DOHH2 (cell line): Measurements from ENCODE around the gene SMIM36.
"Not testable (repeated sequence)": the region's sequence is repeated elsewhere in the genome, so short reads cannot be mapped to it uniquely, and the experiment has no call there.

Source experiments
- H3F3A ChIP-seq: fragments of 200-600 bp; sonication (generic), shearing (Covaris generic); 2 replicates; pipeline ENCODE4 v1.6.0; 2016; ENCODE audit warnings: antibody characterized with exemption, mild to moderate bottlenecking; ENCODE audit not compliant: control insufficient read depth, insufficient read depth
- H3K27ac ChIP-seq: fragments of 200-600 bp; sonication (generic); 2 replicates; pipeline ENCODE4 v1.5.1; 2014; ENCODE audit warnings: low read depth, mild to moderate bottlenecking, low read length, moderate library complexity
- H3K27me3 ChIP-seq: fragments of 200-600 bp; sonication (generic); 2 replicates; pipeline ENCODE4 v1.6.1; 2014; ENCODE audit warnings: mild to moderate bottlenecking, low read length, mixed read lengths; ENCODE audit not compliant: control insufficient read depth
- H3K36me3 ChIP-seq: fragments of 200-600 bp; sonication (generic); 2 replicates; pipeline ENCODE4 v1.6.1; 2014; ENCODE audit warnings: mild to moderate bottlenecking, low read length, moderate library complexity, mixed read lengths; ENCODE audit not compliant: control insufficient read depth
- H3K4me1 ChIP-seq: fragments of 200-600 bp; sonication (generic); 2 replicates; pipeline ENCODE4 v1.6.1; 2014; ENCODE audit warnings: mild to moderate bottlenecking, low read length, mixed read lengths; ENCODE audit not compliant: control insufficient read depth
- H3K4me2 ChIP-seq: fragments of 200-600 bp; sonication (generic); 2 replicates; pipeline ENCODE4 v1.6.0; 2014; ENCODE audit warnings: mild to moderate bottlenecking, low read length, moderate library complexity
- H3K4me3 ChIP-seq: fragments of 200-600 bp; sonication (generic); 2 replicates; pipeline ENCODE4 v1.5.1; 2014; ENCODE audit warnings: mild to moderate bottlenecking, low read length, mixed read lengths
- H3K79me2 ChIP-seq: fragments of 200-600 bp; sonication (generic); 2 replicates; pipeline ENCODE4 v1.6.1; 2014; ENCODE audit warnings: mild to moderate bottlenecking, low read length, mixed read lengths; ENCODE audit not compliant: control insufficient read depth
- H3K9me2 ChIP-seq: fragments of 200-600 bp; sonication (generic); replicated peaks from 2 replicates; pipeline ENCODE4 v1.6.1; 2014; ENCODE audit warnings: mild to moderate bottlenecking, low read length, mixed read lengths; ENCODE audit not compliant: control insufficient read depth
- H3K9me3 ChIP-seq: fragments of 200-600 bp; sonication (generic); 2 replicates; pipeline ENCODE4 v1.6.1; 2014; ENCODE audit warnings: antibody characterized with exemption, low read length, mixed read lengths; ENCODE audit not compliant: control insufficient read depth, insufficient read depth
- H4K20me1 ChIP-seq: fragments of 200-600 bp; sonication (generic); 2 replicates; pipeline ENCODE4 v1.6.0; 2014; ENCODE audit warnings: low read depth, mild to moderate bottlenecking, antibody characterized with exemption, low read length, moderate library complexity; ENCODE audit not compliant: control insufficient read depth, insufficient read depth
- EZH2phosphoT487 ChIP-seq: fragments of 200-600 bp; sonication (generic); IDR thresholded peaks from 2 replicates; pipeline ENCODE4 v1.6.1; 2017; ENCODE audit warnings: borderline replicate concordance, mild to moderate bottlenecking, antibody characterized with exemption, low read length, moderate library complexity, mixed read lengths
- TF ChIP-seq, protein P1 (sequence below): fragments of 200-600 bp; sonication (generic); IDR thresholded peaks from one replicate; pipeline ENCODE4 v1.5.1; 2014; ENCODE audit warnings: antibody characterized with exemption, mild to moderate bottlenecking, low read depth, low read length; ENCODE audit not compliant: poor library complexity, severe bottlenecking

Gene SMIM36

DNA sequence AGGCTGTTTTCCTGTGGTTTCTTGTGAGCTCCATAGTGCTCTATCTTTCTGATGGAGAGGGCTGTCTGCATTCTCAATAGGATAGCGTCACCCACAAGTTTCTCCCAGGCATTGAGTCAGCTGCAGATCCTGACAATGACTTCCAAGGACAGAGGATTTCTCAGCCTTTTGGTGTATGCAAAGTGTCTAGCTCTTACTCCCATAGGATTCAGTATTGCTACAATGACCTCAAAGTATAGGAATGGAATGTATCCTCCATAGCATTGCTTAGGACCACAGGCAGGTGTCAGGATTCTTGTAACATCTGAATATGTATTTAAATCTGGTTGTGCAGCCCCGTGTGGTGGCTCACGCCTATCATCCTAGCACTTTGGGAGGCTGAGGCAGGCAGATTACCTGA lies 32.3 kb downstream of the SMIM36 start:
- H3K9me3 ChIP-seq = no peaks in the 10 kb centered on the region
- no peak overlapping the region for H3K4me3 ChIP-seq
- H3K79me2 ChIP-seq = no peaks in the 10 kb centered on the region
- H3K27ac ChIP-seq = no peak overlapping the region
- no peaks in the 10 kb centered on the region for H3K9me2 ChIP-seq
- no peak overlapping the region for H3K4me2 ChIP-seq
- no peaks in the 10 kb centered on the region for H4K20me1 ChIP-seq
- H3K27me3 ChIP-seq = no peaks in the 10 kb centered on the region
- H3K4me1 ChIP-seq = no peaks in the 10 kb centered on the region
- no peak for TF ChIP-seq EZH2phosphoT487
- TF ChIP-seq, protein P1, sequence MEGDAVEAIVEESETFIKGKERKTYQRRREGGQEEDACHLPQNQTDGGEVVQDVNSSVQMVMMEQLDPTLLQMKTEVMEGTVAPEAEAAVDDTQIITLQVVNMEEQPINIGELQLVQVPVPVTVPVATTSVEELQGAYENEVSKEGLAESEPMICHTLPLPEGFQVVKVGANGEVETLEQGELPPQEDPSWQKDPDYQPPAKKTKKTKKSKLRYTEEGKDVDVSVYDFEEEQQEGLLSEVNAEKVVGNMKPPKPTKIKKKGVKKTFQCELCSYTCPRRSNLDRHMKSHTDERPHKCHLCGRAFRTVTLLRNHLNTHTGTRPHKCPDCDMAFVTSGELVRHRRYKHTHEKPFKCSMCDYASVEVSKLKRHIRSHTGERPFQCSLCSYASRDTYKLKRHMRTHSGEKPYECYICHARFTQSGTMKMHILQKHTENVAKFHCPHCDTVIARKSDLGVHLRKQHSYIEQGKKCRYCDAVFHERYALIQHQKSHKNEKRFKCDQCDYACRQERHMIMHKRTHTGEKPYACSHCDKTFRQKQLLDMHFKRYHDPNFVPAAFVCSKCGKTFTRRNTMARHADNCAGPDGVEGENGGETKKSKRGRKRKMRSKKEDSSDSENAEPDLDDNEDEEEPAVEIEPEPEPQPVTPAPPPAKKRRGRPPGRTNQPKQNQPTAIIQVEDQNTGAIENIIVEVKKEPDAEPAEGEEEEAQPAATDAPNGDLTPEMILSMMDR = no peak
- H3F3A ChIP-seq = no peaks in the 10 kb centered on the region
- H3K36me3 ChIP-seq = no peaks in the 10 kb centered on the region

DNA sequence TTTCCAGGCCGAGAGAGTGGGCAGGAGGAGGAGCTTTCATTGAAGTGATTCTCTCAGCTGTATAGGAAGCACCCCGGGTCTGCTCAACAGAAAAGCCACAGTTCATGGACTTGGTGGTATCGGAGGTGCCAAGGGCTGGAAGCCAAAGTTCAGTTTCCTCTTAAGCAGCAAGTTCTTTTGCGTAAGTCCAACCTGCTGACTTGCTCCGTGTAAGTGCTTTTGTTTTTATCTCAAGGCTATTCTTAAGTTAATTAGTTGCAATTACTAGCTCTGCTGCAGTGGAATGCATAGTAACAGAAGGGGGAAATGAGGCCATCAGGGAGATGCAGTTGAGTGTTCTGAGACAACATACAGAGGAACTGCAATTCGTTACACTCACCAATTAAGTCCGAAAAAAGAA lies 44.6 kb downstream of the SMIM36 start:
- H3K27ac ChIP-seq = peak overlapping the region; percentile 54
- H3K79me2 ChIP-seq = no peaks in the 10 kb centered on the region
- H4K20me1 ChIP-seq = no peaks in the 10 kb centered on the region
- H3K4me2 ChIP-seq = peak overlapping the region; percentile 90
- no peaks in the 10 kb centered on the region for H3K9me3 ChIP-seq
- peak overlapping the region; percentile 63 for H3K4me3 ChIP-seq
- no peaks in the 10 kb centered on the region for H3K9me2 ChIP-seq
- H3F3A ChIP-seq = peaks cover 9% of the 10 kb centered on the region; the same call in 1 of the 2 replicates
- TF ChIP-seq, protein P1 = no peak
- no peak for TF ChIP-seq EZH2phosphoT487
- no peaks in the 10 kb centered on the region for H3K36me3 ChIP-seq
- no peaks in the 10 kb centered on the region for H3K27me3 ChIP-seq
- peaks cover 31% of the 10 kb centered on the region for H3K4me1 ChIP-seq

DNA sequence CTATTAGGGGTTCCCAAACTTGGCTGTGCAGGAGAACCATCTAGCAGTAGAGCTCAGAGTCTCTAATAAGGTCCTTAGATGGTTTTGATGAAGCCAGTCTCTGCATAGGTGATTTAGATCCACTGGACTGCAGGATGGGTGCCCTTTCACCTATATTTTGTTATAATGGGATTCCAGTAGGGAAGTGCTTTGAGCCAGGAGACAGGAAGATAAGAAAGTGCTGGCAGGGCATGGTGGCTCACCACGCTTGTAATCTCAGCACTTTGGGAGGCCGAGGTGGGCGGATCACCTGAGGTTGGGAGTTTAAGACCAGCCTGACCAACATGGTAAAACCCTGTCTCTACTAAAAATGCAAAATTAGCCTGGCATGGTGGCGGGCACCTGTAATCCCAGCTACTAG lies 45.5 kb downstream of the SMIM36 start:
- H3K4me3 ChIP-seq, H3K27ac ChIP-seq, H3K36me3 ChIP-seq, H3F3A ChIP-seq, H3K9me3 ChIP-seq, H3K27me3 ChIP-seq, H3K9me2 ChIP-seq, H3K4me2 ChIP-seq, H4K20me1 ChIP-seq, H3K79me2 ChIP-seq: not testable (repeated sequence)
- peaks cover 31% of the 10 kb centered on the region for H3K4me1 ChIP-seq

DNA sequence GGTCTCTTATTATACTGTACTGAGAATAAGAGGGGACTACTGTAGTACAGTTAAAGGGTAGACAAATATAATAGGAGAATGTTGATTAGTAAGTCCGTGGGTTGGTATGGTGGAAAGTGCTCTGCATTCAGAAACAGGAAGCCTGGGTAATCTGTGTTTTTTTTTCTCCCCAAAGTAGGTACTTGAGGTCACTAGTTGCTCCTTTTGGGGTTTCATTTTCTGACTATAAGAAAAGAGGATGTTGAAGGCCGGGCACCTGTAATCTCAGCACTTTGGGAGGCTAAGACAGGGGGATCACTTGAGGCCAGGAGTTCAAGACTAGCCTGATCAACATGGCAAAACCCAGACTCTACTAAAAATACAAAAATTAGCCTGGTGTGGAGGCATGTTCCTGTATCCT lies 47.7 kb downstream of the SMIM36 start:
- H3K9me3 ChIP-seq = no peaks in the 10 kb centered on the region
- H3K4me3 ChIP-seq = no peak overlapping the region
- no peaks in the 10 kb centered on the region for H4K20me1 ChIP-seq
- H3K79me2 ChIP-seq = no peaks in the 10 kb centered on the region
- TF ChIP-seq EZH2phosphoT487 = no peak
- TF ChIP-seq, protein P1 = no peak
- no peaks in the 10 kb centered on the region for H3K27me3 ChIP-seq
- H3K4me1 ChIP-seq = peaks cover 31% of the 10 kb centered on the region
- peaks cover 9% of the 10 kb centered on the region; the same call in 1 of the 2 replicates for H3F3A ChIP-seq
- peak overlapping the region; percentile 32 for H3K4me2 ChIP-seq
- no peaks in the 10 kb centered on the region for H3K9me2 ChIP-seq
- no peaks in the 10 kb centered on the region for H3K36me3 ChIP-seq
- no peak overlapping the region for H3K27ac ChIP-seq
